CD4-positive, CD25-positive, alpha-beta regulatory T cell (primary cell): ENCODE results near the gene PASK. TPM values are rescaled to one million over a fixed set of nuclear protein-coding genes. Genes with fewer than 3 reads are reported as not detected.

Experiments
- ATAC-seq, 2 donors: fragments of 150-1000 bp; cut with Tn5 transposase; one replicate each; pipeline ENCODE4 v1.10.0; 2021; ENCODE audit warnings: low read depth in 2 of 2, moderate number of reproducible peaks in 2 of 2, moderate library complexity in 1 of 2
- DNase-seq, 3 donors: peaks; one replicate each; pipeline versions ENCODE4 v3.0.0 to v3.0.0-alpha.2; 2012 to 2022; ENCODE audit warnings: mixed read lengths in 1 of 3
- H3K27ac ChIP-seq: one replicate; pipeline ENCODE4 v1.7.0; 2013; ENCODE audit warnings: mild to moderate bottlenecking, low read length; ENCODE audit not compliant: insufficient read depth, poor library complexity, severe bottlenecking
- H3K27me3 ChIP-seq: one replicate; pipeline ENCODE4 v1.7.0; 2013; ENCODE audit warnings: low read length; ENCODE audit not compliant: control insufficient read depth, insufficient read depth
- H3K36me3 ChIP-seq: one replicate; pipeline ENCODE4 v1.7.0; 2013; ENCODE audit warnings: mild to moderate bottlenecking, low read length, moderate library complexity; ENCODE audit not compliant: control insufficient read depth, insufficient read depth
- H3K4me1 ChIP-seq: 2 replicates; pipeline ENCODE4 v1.7.0; 2013; ENCODE audit warnings: mild to moderate bottlenecking, low read length; ENCODE audit not compliant: insufficient read depth, control insufficient read depth, poor library complexity, severe bottlenecking
- H3K4me3 ChIP-seq: one replicate; pipeline ENCODE4 v1.7.0; 2013; ENCODE audit warnings: low read depth, mild to moderate bottlenecking, low read length, moderate library complexity
- H3K9me3 ChIP-seq, 2 experiments: 1 replicate in 1 of 2; 2 replicates in 1 of 2; pipeline ENCODE4 v1.7.0; 2013; ENCODE audit warnings: low read length in 2 of 2, mild to moderate bottlenecking in 1 of 2, moderate library complexity in 1 of 2; ENCODE audit not compliant: control insufficient read depth in 2 of 2
- H3K27ac Mint-ChIP-seq, 3 donors: one replicate each; pipeline ENCODE4 v1.8.0; 2020 to 2022; ENCODE audit warnings: mild to moderate bottlenecking in 3 of 3, mixed read lengths in 3 of 3, moderate library complexity in 2 of 3
- H3K27me3 Mint-ChIP-seq: one replicate; pipeline ENCODE4 v1.8.0; 2022; ENCODE audit warnings: mild to moderate bottlenecking, mixed read lengths
- H3K36me3 Mint-ChIP-seq: one replicate; pipeline ENCODE4 v1.8.0; 2020; ENCODE audit warnings: mixed read lengths
- H3K4me1 Mint-ChIP-seq, 4 donors: one replicate each; pipeline ENCODE4 v1.8.0; 2020 to 2022; ENCODE audit warnings: mixed read lengths in 4 of 4, mild to moderate bottlenecking in 1 of 4
- H3K4me3 Mint-ChIP-seq, 4 donors: one replicate each; pipeline ENCODE4 v1.8.0; 2020 to 2022; ENCODE audit warnings: mild to moderate bottlenecking in 4 of 4, mixed read lengths in 4 of 4, moderate library complexity in 3 of 4
- H3K9me3 Mint-ChIP-seq, 7 donors: one replicate each; pipeline ENCODE4 v1.8.0; 2020 to 2022; ENCODE audit warnings: mixed read lengths in 7 of 7, mild to moderate bottlenecking in 3 of 7, moderate library complexity in 2 of 7
- polyA plus RNA-seq, 4 donors: library from polyadenylated mRNA; unstranded; fragments of 300-500 nt; fragmentation: Illumina TruSeq; gene quantifications; one replicate each; pipeline ENCODE4 v1.2.3, GENCODE V29; 2021
- total RNA-seq: library from RNA; stranded (reverse); gene quantifications from one replicate; pipeline ENCODE4 v1.2.3, GENCODE V29; 2022

PASK gene
- total and polyA plus RNA-seq, 5 donors from 2014 or later: 15.9 to 160 (median 23.0) TPM

GRCh38 chr2:241158546-241158900, 9.3 kb upstream of the PASK start:
- Histone ChIP-seq H3K9me3 (no peaks in the 10 kb centered on the region), H3K4me1 (no peaks in the 10 kb centered on the region), H3K36me3 (peaks cover 62% of the 10 kb centered on the region), H3K27ac (no peak overlapping the region), H3K4me3 (no peak overlapping the region), H3K27me3 (no peaks in the 10 kb centered on the region)
- no peaks in the 10 kb centered on the region for H3K27me3 Mint-ChIP-seq
- no peaks in the 10 kb centered on the region for H3K9me3 Mint-ChIP-seq
- no peak for ATAC-seq
- no peak overlapping the region for H3K4me3 Mint-ChIP-seq
- peaks cover 28% of the 10 kb centered on the region for H3K36me3 Mint-ChIP-seq
- no peak overlapping the region for H3K27ac Mint-ChIP-seq
- peaks cover 0 to 20% (median 5%) of the 10 kb centered on the region in 4 donors for H3K4me1 Mint-ChIP-seq
- DNase-seq: no peak

GRCh38 chr2:241157841-241158545, 8.7 kb upstream of the PASK start:
- no peak overlapping the region for H3K27ac ChIP-seq
- no peak overlapping the region for H3K4me3 ChIP-seq
- ATAC-seq (no peak), DNase-seq (no peak)
- no peaks in the 10 kb centered on the region for H3K27me3 ChIP-seq
- H3K36me3 ChIP-seq: peaks cover 60% of the 10 kb centered on the region
- H3K4me3 Mint-ChIP-seq: no peak overlapping the region
- H3K9me3 ChIP-seq: no peaks in the 10 kb centered on the region
- no peaks in the 10 kb centered on the region for H3K4me1 ChIP-seq
- no peaks in the 10 kb centered on the region for H3K9me3 Mint-ChIP-seq
- no peaks in the 10 kb centered on the region for H3K27me3 Mint-ChIP-seq
- peaks cover 0 to 25% (median 10%) of the 10 kb centered on the region in 4 donors for H3K4me1 Mint-ChIP-seq
- H3K27ac Mint-ChIP-seq: no peak overlapping the region
- H3K36me3 Mint-ChIP-seq: peaks cover 32% of the 10 kb centered on the region

DNA sequence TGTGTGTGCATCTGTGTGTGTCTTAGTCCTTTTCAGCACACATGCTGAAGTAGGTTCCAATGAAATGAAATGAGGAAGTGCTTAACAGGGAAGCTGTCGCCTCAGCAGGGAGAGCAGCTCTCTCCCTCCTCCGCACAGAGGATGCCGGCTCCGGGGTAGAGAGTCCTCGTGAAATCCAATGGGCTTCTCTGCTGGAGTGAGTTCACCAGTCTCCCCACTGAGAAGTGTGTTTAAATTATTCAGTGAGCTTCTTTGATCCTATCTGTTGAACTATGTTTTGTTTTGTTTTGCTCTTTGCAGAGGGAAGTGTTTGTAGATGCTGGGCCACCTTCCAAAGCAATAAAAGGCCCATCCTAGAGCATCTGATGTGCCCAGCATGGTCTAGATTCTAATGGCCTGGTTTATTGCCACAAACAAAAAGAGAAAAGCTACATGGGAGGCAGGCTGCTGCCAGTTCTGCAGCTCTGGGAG, 7.7 kb upstream of the PASK start:
- no peaks in the 10 kb centered on the region for H3K9me3 ChIP-seq
- H3K4me3 ChIP-seq: no peak overlapping the region
- H3K27ac Mint-ChIP-seq: peak overlapping the region; percentile 14 to 87 (median 85)
- peaks cover 53% of the 10 kb centered on the region for H3K36me3 ChIP-seq
- H3K27ac ChIP-seq: no peak overlapping the region
- no peaks in the 10 kb centered on the region for H3K27me3 ChIP-seq
- H3K4me1 Mint-ChIP-seq: peaks cover 4 to 30% (median 15%) of the 10 kb centered on the region in 4 donors
- H3K27me3 Mint-ChIP-seq: no peaks in the 10 kb centered on the region
- H3K4me1 ChIP-seq: no peaks in the 10 kb centered on the region
- no peak overlapping the region for H3K4me3 Mint-ChIP-seq
- H3K9me3 Mint-ChIP-seq: no peaks in the 10 kb centered on the region
- no peak for DNase-seq
- no peak for ATAC-seq
- peaks cover 28% of the 10 kb centered on the region for H3K36me3 Mint-ChIP-seq

GRCh38 chr2:241155936-241156335, 6.7 kb upstream of the PASK start:
- peak overlapping the region in 1 of 4 donors; percentile 46 for H3K4me3 Mint-ChIP-seq
- H3K27me3 ChIP-seq: no peaks in the 10 kb centered on the region
- H3K9me3 Mint-ChIP-seq: no peaks in the 10 kb centered on the region
- peak overlapping the region in 1 of 3 donors; percentile 20 for H3K27ac Mint-ChIP-seq
- H3K4me3 ChIP-seq: no peak overlapping the region
- peaks cover 25% of the 10 kb centered on the region for H3K36me3 Mint-ChIP-seq
- H3K36me3 ChIP-seq: peaks cover 44% of the 10 kb centered on the region
- H3K27me3 Mint-ChIP-seq: no peaks in the 10 kb centered on the region
- H3K27ac ChIP-seq: no peak overlapping the region
- peaks cover 6% of the 10 kb centered on the region for H3K4me1 ChIP-seq
- no peak for ATAC-seq
- no peak for DNase-seq
- H3K9me3 ChIP-seq: no peaks in the 10 kb centered on the region
- peaks cover 6 to 41% (median 25%) of the 10 kb centered on the region in 4 donors for H3K4me1 Mint-ChIP-seq

DNA sequence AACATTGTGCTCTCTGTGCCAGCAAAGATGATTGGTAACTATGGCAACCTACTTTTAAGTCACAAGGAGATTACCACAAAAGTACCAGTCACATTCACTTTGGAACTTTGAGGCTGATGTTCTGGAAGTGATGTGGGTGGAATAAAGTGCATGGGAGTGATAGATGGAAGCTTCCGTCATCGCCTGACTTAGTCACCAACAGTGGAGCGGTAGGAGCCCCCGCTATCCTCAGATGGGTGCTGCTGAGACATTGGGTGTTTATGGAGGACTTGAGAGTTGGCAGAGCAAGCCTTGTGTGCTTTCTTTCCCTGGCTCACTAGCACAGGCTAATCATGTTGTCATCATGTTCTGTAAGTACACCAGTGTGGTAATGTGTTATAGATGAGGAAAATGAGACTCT, 5.6 kb upstream of the PASK start:
- Mint-ChIP-seq H3K27me3 (peaks cover 5% of the 10 kb centered on the region), H3K27ac (peak overlapping the region in 1 of 3 donors; percentile 11), H3K9me3 (no peaks in the 10 kb centered on the region), H3K4me1 (peaks cover 6 to 48% (median 32%) of the 10 kb centered on the region in 4 donors), H3K36me3 (peaks cover 19% of the 10 kb centered on the region), H3K4me3 (peak overlapping the region in 1 of 4 donors; percentile 36)
- Histone ChIP-seq H3K27ac (no peak overlapping the region), H3K9me3 (no peaks in the 10 kb centered on the region), H3K4me3 (no peak overlapping the region), H3K36me3 (peaks cover 37% of the 10 kb centered on the region), H3K4me1 (peaks cover 13% of the 10 kb centered on the region), H3K27me3 (no peaks in the 10 kb centered on the region)
- DNase-seq (no peak), ATAC-seq (no peak)

- Histone ChIP-seq H3K27me3 (no peaks in the 10 kb centered on the region), H3K36me3 (peaks cover 24% of the 10 kb centered on the region), H3K4me1 (peaks cover 15% of the 10 kb centered on the region), H3K9me3 (no peaks in the 10 kb centered on the region), H3K27ac (no peak overlapping the region), H3K4me3 (no peak overlapping the region)
- H3K4me1 Mint-ChIP-seq: peaks cover 6 to 49% (median 33%) of the 10 kb centered on the region in 4 donors
- H3K27ac Mint-ChIP-seq: no peak overlapping the region
- peaks cover 6% of the 10 kb centered on the region for H3K27me3 Mint-ChIP-seq
- ATAC-seq: no peak
- peaks cover 16% of the 10 kb centered on the region for H3K36me3 Mint-ChIP-seq
- no peaks in the 10 kb centered on the region for H3K9me3 Mint-ChIP-seq
- DNase-seq: no peak
- peak overlapping the region in 2 of 4 donors; percentile 38 to 39 for H3K4me3 Mint-ChIP-seq
Observed at GRCh38 chr2:241153616-241154015, 4.3 kb upstream of the PASK start.

DNA sequence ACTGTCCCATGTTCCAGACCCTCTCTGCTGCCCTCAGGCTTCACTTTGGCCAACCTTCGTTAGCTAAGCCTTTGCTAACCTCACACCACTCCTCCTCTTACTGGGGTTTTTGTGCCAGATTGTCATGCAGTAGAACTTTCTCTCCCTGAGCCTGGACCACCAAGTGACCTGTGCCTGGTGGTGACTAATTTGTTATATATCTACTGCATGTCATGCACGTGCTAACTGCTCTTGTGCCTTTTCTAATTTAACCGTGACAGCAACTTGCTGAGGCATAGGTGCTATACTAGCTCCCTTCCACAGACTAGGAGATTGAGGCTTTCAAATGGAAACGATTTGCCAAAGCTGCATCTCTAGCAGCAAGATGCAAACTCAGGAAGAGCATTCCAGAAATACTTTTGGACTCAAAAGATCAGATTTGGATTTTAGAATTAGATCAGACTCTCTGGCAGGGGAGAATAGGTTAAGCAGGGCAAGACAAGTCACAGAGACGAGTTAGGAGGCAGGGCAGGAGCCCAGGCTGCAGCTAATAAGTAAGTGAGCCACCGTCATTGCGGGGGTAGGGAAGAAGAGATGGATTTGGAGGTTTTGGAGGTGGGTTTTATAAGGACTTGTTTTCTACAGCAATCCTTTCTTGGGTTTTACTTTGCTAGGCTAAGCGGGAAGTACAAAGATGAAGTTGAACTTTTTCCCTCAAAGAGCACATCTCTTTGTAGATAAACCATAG, 2.8 kb upstream of the PASK start:
- no peaks in the 10 kb centered on the region for H3K9me3 Mint-ChIP-seq
- H3K27me3 Mint-ChIP-seq: peaks cover 6% of the 10 kb centered on the region
- Histone ChIP-seq H3K27ac (no peak overlapping the region), H3K9me3 (no peaks in the 10 kb centered on the region), H3K36me3 (peaks cover 13% of the 10 kb centered on the region), H3K4me3 (peak overlapping the region; percentile 88), H3K4me1 (peaks cover 24% of the 10 kb centered on the region), H3K27me3 (no peaks in the 10 kb centered on the region)
- H3K4me3 Mint-ChIP-seq: peak overlapping the region; percentile 94 to 98 (median 96)
- peak overlapping the region; percentile 6 to 93 (median 74) for H3K27ac Mint-ChIP-seq
- ATAC-seq: no peak
- DNase-seq: no peak
- peaks cover 6% of the 10 kb centered on the region for H3K36me3 Mint-ChIP-seq
- H3K4me1 Mint-ChIP-seq: peaks cover 6 to 55% (median 40%) of the 10 kb centered on the region in 4 donors
